Measurements from ENCODE around the gene DLG2.

The DLG2 gene

DNA sequence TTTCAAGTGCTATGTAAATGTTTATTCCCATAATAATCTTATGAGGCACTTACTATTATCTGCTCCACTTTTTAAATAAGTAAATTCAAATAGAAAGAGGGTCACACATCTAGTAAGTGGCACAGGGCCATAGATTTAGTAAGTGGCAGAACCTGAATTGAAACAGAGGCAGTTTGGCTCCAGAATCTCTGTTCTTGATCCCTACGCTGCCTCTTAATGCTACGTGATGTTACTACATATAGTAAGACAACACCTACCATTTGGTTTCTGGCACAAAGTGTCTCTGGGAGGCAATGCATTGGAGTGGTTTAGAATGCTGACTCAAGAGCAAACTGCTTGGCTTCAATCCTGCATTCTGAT is 1018.3 kb downstream of the DLG2 start:
- Mint-ChIP-seq H3K36me3 (ENCODE audit: low read depth) (no peaks in the 10 kb centered on the region), H3K4me3 (no peak overlapping the region), H3K27me3 (ENCODE audit: low read depth) (no peaks in the 10 kb centered on the region), H3K4me1 (ENCODE audit: low read depth) (no peaks in the 10 kb centered on the region), H3K27ac (no peak overlapping the region), H3K9me3 (no peaks in the 10 kb centered on the region)
- DNase-seq (ENCODE audit: low spot score), result no peak

DNA sequence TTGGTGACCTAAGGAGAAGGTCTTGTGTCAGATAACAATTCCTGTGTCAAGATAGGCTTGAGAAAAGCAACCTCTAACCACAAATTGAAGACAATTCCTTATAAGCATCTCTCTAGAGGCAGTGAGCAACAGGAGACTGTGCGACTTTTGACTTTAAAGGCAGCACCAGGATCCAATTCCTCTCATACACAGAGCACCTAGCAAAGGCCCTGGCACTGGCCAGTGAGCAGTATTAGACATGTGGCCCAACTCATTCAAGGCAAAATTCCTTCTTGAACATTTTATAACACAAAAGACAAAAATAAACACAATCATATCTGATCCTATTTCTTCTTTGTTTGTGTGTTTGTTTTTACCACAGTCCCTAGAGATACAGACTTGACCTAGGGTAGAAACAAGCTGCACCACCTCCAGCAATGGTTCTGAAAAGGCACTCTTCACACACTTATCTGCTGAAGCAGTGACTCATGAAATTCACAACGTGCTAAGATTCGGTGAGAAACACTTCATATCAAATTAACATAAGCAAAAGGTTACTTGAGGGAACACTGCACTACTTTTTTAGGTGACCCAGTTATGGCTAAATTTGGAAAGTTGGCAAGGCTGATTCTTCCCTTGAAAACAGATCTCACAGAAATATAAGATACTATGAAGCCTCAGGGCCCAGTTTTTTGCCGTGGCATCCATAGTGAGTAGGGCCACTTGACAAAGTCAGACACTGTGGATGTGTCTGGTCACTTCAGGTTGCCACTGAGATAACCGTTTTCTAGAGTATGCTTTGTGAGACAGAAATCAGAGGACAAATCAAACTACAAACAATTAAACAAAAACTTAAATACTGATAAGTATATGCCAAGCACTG is 1018.9 kb downstream of the DLG2 start:
- H3K27ac Mint-ChIP-seq, result no peak overlapping the region
- H3K4me1 Mint-ChIP-seq (ENCODE audit: low read depth), result no peaks in the 10 kb centered on the region
- no peaks in the 10 kb centered on the region for H3K27me3 Mint-ChIP-seq (ENCODE audit: low read depth)
- no peaks in the 10 kb centered on the region for H3K9me3 Mint-ChIP-seq
- no peak overlapping the region for H3K4me3 Mint-ChIP-seq
- no peaks in the 10 kb centered on the region for H3K36me3 Mint-ChIP-seq (ENCODE audit: low read depth)
- no peak for DNase-seq (ENCODE audit: low spot score)

DNA sequence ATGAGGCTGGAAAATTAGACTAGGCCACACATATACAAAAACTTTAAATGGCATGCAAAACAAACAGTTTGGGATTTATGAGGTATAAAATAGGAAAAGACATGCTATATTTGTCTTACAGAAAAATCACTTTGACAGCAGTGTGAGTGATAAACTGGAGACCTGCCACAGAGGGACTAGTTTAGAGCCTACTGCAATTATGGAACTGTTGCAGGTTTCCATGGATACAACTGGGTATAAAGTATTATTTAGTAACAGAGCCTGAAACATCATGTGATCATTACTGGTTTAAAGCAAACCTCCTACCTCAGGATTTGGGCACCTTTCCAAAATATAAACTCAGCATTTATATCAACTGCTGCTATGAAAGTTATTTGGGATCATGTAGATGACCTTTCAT is 1032.5 kb downstream of the DLG2 start:
- Mint-ChIP-seq H3K36me3 (ENCODE audit: low read depth) (no peaks in the 10 kb centered on the region), H3K4me3 (no peak overlapping the region), H3K4me1 (ENCODE audit: low read depth) (no peaks in the 10 kb centered on the region), H3K9me3 (peaks cover 5% of the 10 kb centered on the region), H3K27ac (no peak overlapping the region), H3K27me3 (ENCODE audit: low read depth) (no peaks in the 10 kb centered on the region)
- no peak for DNase-seq (ENCODE audit: low spot score)

DNA sequence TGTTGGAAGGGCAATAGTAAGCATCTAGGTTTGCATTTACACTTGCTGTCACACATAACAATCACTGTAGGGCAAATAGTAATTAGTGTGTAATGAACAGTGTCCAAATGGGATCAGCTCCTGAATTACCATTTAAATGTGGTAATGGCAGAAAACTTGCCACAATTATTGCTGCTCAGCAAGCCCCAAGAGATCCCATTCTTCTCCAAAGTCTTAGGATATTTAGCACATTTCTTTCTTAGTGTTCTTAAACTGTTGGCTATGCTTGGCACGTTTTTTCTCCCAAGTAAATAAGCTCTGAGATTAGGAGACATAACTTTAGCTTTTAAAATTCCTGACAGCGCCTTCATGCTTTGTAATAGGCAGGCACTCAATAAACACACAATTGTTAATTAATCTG is 1037.0 kb downstream of the DLG2 start:
- DNase-seq (ENCODE audit: low spot score), result no peak
- Mint-ChIP-seq H3K4me3 (no peak overlapping the region), H3K4me1 (ENCODE audit: low read depth) (no peaks in the 10 kb centered on the region), H3K27me3 (ENCODE audit: low read depth) (no peaks in the 10 kb centered on the region), H3K27ac (no peak overlapping the region), H3K9me3 (peaks cover 13% of the 10 kb centered on the region), H3K36me3 (ENCODE audit: low read depth) (no peaks in the 10 kb centered on the region)

DNA sequence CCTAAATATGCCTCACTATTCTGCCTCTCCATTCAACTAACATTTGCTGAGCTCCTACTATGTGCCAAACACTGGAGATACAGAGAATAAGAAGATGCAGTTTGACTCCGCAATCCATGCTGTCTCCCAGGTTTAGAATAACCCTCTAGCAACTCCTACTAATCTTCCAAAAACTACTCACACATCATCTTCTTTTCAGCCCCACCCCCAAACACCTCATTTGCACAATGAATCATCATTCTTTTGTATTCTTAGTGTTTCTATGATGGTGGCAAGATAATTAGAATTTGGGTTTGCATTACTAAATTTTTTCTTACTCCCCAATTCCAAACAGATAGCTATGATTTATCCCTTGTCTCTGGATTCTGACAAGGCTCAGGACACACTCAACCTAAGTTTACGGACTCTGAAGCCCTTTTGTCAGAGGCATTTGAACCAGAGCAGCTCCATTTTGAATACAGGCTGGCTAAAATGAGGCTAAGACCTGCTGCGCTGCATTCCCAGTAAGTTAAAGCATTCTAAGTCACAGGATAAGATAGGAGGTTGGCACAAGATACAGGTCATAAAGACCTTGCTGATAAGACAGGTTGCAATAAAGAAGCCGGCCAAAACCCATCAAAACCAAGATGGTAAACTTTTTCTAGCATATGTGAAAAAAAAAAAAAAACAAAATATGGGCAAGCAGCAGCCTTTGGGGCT is 1038.9 kb downstream of the DLG2 start:
- Mint-ChIP-seq H3K27me3 (ENCODE audit: low read depth) (no peaks in the 10 kb centered on the region), H3K27ac (no peak overlapping the region), H3K36me3 (ENCODE audit: low read depth) (no peaks in the 10 kb centered on the region), H3K4me3 (no peak overlapping the region), H3K9me3 (peaks cover 13% of the 10 kb centered on the region), H3K4me1 (ENCODE audit: low read depth) (no peaks in the 10 kb centered on the region)
- DNase-seq (ENCODE audit: low spot score), result no peak

DNA sequence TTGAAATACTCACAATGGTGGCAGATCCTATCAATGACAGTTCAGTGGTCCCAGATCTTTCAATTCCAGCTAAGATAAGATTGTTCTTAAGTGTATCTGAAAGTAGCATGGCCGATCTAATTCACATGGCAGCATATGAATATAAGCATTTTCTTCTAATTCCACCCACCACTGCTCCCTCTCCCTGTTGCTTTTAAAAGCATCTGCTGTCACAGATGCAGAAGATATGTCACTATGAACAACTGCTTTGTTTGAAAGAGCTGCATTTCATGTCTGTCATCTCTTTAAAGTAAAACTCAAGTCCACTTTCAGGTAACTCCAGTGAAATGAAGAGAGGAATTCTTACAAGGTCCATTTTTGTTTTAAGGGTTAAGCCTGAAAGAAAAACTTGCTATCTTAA is 1044.0 kb downstream of the DLG2 start:
- H3K36me3 Mint-ChIP-seq (ENCODE audit: low read depth), result no peaks in the 10 kb centered on the region
- H3K27ac Mint-ChIP-seq, result no peak overlapping the region
- H3K4me3 Mint-ChIP-seq, result no peak overlapping the region
- no peak for DNase-seq (ENCODE audit: low spot score)
- H3K27me3 Mint-ChIP-seq (ENCODE audit: low read depth), result no peaks in the 10 kb centered on the region
- H3K4me1 Mint-ChIP-seq (ENCODE audit: low read depth), result no peaks in the 10 kb centered on the region
- peaks cover 8% of the 10 kb centered on the region for H3K9me3 Mint-ChIP-seq

DNA sequence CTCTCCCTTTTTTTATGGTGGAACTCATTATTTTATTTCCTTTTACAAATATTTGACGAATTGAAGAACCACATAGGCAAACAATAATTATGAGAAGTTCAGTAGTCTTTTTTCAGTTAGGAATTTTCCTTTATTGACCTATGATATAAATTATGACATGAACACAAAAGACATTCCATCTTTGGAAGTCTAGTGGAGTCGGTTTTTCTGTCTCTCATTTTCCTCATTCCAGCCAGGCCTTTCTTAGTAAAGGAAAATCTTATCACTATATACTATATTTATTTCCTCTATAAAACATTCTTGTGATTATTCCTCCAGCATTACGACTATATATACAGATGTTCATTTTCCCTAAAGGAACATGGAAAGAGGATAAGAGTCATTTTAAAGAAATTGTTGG is 1046.1 kb downstream of the DLG2 start:
- DNase-seq (ENCODE audit: low spot score), result no peak
- no peak overlapping the region for H3K4me3 Mint-ChIP-seq
- no peaks in the 10 kb centered on the region for H3K4me1 Mint-ChIP-seq (ENCODE audit: low read depth)
- H3K36me3 Mint-ChIP-seq (ENCODE audit: low read depth), result no peaks in the 10 kb centered on the region
- H3K9me3 Mint-ChIP-seq, result peaks cover 4% of the 10 kb centered on the region
- no peak overlapping the region for H3K27ac Mint-ChIP-seq
- H3K27me3 Mint-ChIP-seq (ENCODE audit: low read depth), result no peaks in the 10 kb centered on the region

DNA sequence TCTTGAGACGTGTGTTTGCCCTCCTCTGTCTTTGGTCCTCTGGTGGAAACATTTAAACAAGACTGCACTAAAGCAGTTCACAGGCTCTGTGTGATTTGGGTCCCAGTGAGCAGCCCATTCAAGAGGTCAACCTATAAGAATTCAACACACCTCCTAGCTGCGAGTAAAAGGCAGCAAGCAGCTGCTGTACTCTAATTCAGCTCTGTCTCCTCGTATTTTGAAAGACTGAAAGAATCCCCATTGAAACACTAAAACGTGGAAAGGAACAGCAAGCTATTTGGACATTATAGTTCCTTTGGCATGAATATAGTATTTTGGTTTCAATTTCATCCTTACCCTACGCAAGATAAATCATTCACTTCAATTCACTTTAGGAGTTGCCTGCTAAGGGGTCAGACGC is 1046.7 kb downstream of the DLG2 start:
- H3K27ac Mint-ChIP-seq, result no peak overlapping the region

DNA sequence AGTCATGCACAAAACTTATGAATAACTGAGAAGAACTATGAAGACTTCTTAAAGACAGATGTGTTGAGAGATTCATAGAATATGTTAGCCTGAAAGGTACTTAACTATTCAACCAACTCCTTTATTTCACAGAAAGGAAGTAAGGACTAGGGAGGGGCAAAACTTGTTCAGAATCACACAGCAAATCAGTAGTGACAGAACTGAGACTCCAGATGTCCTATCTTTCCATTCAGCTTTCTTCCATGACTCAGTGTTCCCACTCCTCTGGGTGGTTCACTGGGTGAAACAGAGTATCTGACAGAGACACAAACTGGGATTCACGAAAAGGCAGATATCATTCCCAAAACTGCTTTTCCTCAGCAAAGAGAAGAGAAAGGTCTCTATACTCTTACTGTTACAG is 1053.3 kb downstream of the DLG2 start:
- no peaks in the 10 kb centered on the region for H3K27me3 Mint-ChIP-seq (ENCODE audit: low read depth)
- no peaks in the 10 kb centered on the region for H3K4me1 Mint-ChIP-seq (ENCODE audit: low read depth)
- H3K9me3 Mint-ChIP-seq, result no peaks in the 10 kb centered on the region
- DNase-seq (ENCODE audit: low spot score), result no peak
- H3K36me3 Mint-ChIP-seq (ENCODE audit: low read depth), result no peaks in the 10 kb centered on the region
- H3K27ac Mint-ChIP-seq, result no peak overlapping the region
- H3K4me3 Mint-ChIP-seq, result no peak overlapping the region

More for the DNA sequence above, 1046.7 kb downstream of the DLG2 start:
- H3K4me1 Mint-ChIP-seq (ENCODE audit: low read depth), result no peaks in the 10 kb centered on the region
- no peaks in the 10 kb centered on the region for H3K36me3 Mint-ChIP-seq (ENCODE audit: low read depth)
- H3K4me3 Mint-ChIP-seq, result no peak overlapping the region
- no peak for DNase-seq (ENCODE audit: low spot score)
- H3K9me3 Mint-ChIP-seq, result peaks cover 4% of the 10 kb centered on the region
- no peaks in the 10 kb centered on the region for H3K27me3 Mint-ChIP-seq (ENCODE audit: low read depth)

DNA sequence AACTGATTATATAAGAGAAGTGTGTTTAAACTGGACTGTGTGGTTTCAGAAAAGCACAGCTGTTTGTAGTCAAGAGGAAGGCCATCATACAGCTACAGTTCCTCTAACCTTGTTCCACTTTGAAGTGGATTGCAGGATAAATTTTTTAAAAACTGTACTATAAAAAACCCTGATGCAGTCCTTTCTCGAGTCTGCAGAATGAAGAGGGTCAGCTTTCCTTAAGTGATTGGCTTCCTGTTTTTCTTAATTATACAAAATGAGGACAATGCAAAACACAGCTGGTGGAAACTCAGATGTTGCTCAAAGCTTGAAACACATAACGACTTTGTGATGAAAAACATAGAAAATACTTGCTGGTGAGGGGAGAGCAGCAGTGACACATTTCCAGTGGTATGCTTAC is 1060.5 kb downstream of the DLG2 start:
- H3K27me3 Mint-ChIP-seq (ENCODE audit: low read depth), result no peaks in the 10 kb centered on the region
- H3K4me3 Mint-ChIP-seq, result no peak overlapping the region
- DNase-seq (ENCODE audit: low spot score), result no peak
- H3K9me3 Mint-ChIP-seq, result no peaks in the 10 kb centered on the region
- H3K27ac Mint-ChIP-seq, result no peak overlapping the region
- no peaks in the 10 kb centered on the region for H3K36me3 Mint-ChIP-seq (ENCODE audit: low read depth)
- H3K4me1 Mint-ChIP-seq (ENCODE audit: low read depth), result no peaks in the 10 kb centered on the region

DNA sequence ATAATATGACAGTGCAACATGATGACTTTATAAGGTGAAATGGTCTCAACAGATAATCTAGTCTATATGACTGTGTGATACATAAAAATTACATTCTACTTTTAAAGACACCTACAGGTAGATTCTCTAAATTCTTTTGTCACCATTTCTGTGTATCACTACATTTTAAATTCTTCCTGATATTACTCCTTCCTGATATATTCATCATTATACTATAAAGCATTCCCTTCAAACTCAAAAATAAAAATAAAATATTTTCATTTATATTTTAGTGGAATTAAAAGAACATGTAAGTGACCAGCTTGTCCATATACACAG is 1062.3 kb downstream of the DLG2 start:
- Mint-ChIP-seq H3K27ac (no peak overlapping the region), H3K4me3 (no peak overlapping the region), H3K4me1 (ENCODE audit: low read depth) (no peaks in the 10 kb centered on the region), H3K9me3 (no peaks in the 10 kb centered on the region), H3K36me3 (ENCODE audit: low read depth) (no peaks in the 10 kb centered on the region), H3K27me3 (ENCODE audit: low read depth) (no peaks in the 10 kb centered on the region)
- no peak for DNase-seq (ENCODE audit: low spot score)

DNA sequence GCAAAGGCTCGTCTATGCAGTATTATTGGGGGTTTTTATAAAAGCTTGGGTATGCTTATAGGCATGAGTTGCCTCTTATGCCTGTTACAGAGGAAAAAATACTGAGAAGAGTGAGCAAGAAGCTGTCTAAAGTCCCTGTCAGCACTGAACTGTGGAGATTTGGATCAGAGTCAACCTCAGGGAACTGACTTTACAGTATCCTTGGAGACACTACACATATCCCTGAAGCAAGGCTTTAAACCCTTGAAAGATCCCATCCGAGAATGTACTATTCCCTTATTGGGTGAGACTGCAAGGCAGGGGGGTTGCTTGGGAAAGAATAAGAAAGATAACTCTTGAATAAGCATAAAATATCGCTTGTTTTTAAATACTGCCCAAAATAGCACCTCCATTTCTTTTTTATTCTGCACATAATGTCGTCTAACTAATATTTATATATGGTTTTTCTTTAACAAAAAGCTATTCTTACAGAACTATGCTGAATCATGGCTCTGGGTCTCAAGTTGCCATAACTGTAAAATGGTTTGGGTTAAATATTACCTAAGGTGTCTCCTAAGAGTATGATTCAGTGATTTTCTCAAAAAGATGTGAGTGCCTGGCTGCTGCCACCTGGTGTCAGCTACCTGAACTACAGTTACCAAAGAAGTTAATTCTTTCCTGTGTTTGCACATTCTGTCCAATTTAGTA is 1062.8 kb downstream of the DLG2 start:
- no peak overlapping the region for H3K4me3 Mint-ChIP-seq
- H3K9me3 Mint-ChIP-seq, result no peaks in the 10 kb centered on the region
- H3K4me1 Mint-ChIP-seq (ENCODE audit: low read depth), result no peaks in the 10 kb centered on the region
- no peaks in the 10 kb centered on the region for H3K27me3 Mint-ChIP-seq (ENCODE audit: low read depth)
- DNase-seq (ENCODE audit: low spot score), result no peak
- no peaks in the 10 kb centered on the region for H3K36me3 Mint-ChIP-seq (ENCODE audit: low read depth)
- H3K27ac Mint-ChIP-seq, result no peak overlapping the region

DNA sequence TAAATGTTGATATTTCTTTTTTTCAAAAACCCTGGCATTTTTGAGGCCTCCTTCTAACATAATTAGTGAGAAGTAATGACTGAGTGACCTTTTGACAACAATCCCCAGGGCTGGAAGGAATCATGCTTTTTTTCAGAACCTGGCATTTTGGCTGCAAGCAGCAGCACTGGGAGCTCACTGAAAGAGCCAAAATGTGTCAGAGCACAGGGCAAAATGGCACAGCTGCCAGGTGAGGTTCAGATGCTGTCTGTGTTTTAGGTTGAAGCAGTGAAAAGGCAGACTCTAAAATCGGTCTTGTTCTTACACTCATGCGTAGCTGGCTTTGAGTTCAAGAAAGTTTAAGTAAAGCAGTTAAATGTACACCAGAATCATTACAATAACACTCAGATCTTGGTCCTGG is 1063.8 kb downstream of the DLG2 start:
- no peaks in the 10 kb centered on the region for H3K36me3 Mint-ChIP-seq (ENCODE audit: low read depth)
- H3K9me3 Mint-ChIP-seq, result no peaks in the 10 kb centered on the region
- H3K4me1 Mint-ChIP-seq (ENCODE audit: low read depth), result no peaks in the 10 kb centered on the region
- no peak for DNase-seq (ENCODE audit: low spot score)
- H3K27me3 Mint-ChIP-seq (ENCODE audit: low read depth), result no peaks in the 10 kb centered on the region
- H3K4me3 Mint-ChIP-seq, result no peak overlapping the region
- no peak overlapping the region for H3K27ac Mint-ChIP-seq

DNA sequence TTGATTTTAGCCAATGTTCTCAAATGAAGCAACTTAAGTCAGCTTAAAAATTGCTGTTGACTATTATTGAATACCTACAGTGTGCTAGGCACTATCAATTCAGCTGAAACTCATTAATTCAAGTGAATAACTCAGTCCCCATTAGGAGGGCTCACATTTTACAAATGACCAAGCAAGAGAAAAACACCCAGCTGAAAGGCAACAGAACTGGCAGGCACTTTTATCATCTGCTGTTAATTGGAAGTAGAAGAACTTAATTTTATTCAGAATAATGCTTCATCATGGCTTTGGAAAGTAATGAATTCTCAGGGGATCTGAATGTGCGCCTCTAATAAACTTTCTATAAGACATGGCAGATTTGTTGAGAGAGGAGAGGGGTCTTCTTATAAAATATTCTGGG is 1066.9 kb downstream of the DLG2 start:
- no peak for DNase-seq (ENCODE audit: low spot score)
- no peak overlapping the region for H3K4me3 Mint-ChIP-seq
- H3K4me1 Mint-ChIP-seq (ENCODE audit: low read depth), result no peaks in the 10 kb centered on the region
- H3K9me3 Mint-ChIP-seq, result no peaks in the 10 kb centered on the region
- H3K27me3 Mint-ChIP-seq (ENCODE audit: low read depth), result no peaks in the 10 kb centered on the region
- H3K27ac Mint-ChIP-seq, result no peak overlapping the region
- H3K36me3 Mint-ChIP-seq (ENCODE audit: low read depth), result no peaks in the 10 kb centered on the region

Data from T-helper 2 cell treated with Interferon-gamma antibody and Interleukin-4, amounts not matched to agents 5 μg/mL and 100 μg/mL, for 36 hours (primary cell).